Glutamatergic neuron (in vitro differentiated cells): ENCODE measurements around the gene ABCA13. TPM values are rescaled to one million over a fixed set of nuclear protein-coding genes. Genes with fewer than 3 reads are reported as not detected.

Experiments used
- DNase-seq: peaks from one replicate; pipeline ENCODE4 v3.0.0; 2022
- H3K27ac Mint-ChIP-seq: one replicate; pipeline ENCODE4 v1.8.0; 2020; ENCODE audit warnings: mild to moderate bottlenecking, mixed read lengths, inconsistent platforms; ENCODE audit not compliant: unreplicated experiment
- H3K27me3 Mint-ChIP-seq: one replicate; pipeline ENCODE4 v1.8.0; 2020; ENCODE audit warnings: mild to moderate bottlenecking, moderate library complexity, mixed read lengths, inconsistent platforms; ENCODE audit not compliant: unreplicated experiment
- H3K36me3 Mint-ChIP-seq: one replicate; pipeline ENCODE4 v1.8.0; 2020; ENCODE audit warnings: mild to moderate bottlenecking, mixed read lengths, inconsistent platforms; ENCODE audit not compliant: unreplicated experiment
- H3K4me1 Mint-ChIP-seq: one replicate; pipeline ENCODE4 v1.8.0; 2020; ENCODE audit warnings: mild to moderate bottlenecking, low read depth, mixed read lengths, inconsistent platforms; ENCODE audit not compliant: unreplicated experiment
- H3K4me3 Mint-ChIP-seq: one replicate; pipeline ENCODE4 v1.8.0; 2020; ENCODE audit warnings: mild to moderate bottlenecking, mixed read lengths, inconsistent platforms; ENCODE audit not compliant: unreplicated experiment
- H3K9me3 Mint-ChIP-seq: one replicate; pipeline ENCODE4 v1.8.0; 2020; ENCODE audit warnings: mild to moderate bottlenecking, moderate library complexity, mixed read lengths, inconsistent platforms; ENCODE audit not compliant: unreplicated experiment
- CTCF ChIP-seq: fragments of 200-600 bp; sonication (generic); IDR thresholded peaks from one replicate; pipeline ENCODE4 v1.5.0; 2021; ENCODE audit not compliant: partially characterized antibody, unreplicated experiment
- total RNA-seq: library from RNA; stranded (reverse); fragmentation: NEBNext Ultra II Directional; extraction: Animal tissue kit (Norgen Biotek cat#: 25700); gene quantifications from one replicate; pipeline ENCODE4 v1.2.1, GENCODE V29; 2021; ENCODE audit not compliant: unreplicated experiment

Gene ABCA13
- total RNA-seq, 1 donor from 2014 or later = 0.61 TPM

GRCh38 chr7:48390388-48391327 lies 219.4 kb downstream of the ABCA13 start:
- Mint-ChIP-seq H3K27ac (no peak overlapping the region), H3K27me3 (peaks cover 2% of the 10 kb centered on the region), H3K4me1 (no peaks in the 10 kb centered on the region), H3K4me3 (no peak overlapping the region), H3K36me3 (peaks cover 6% of the 10 kb centered on the region), H3K9me3 (no peaks in the 10 kb centered on the region)
- no peak for TF ChIP-seq CTCF
- no peak for DNase-seq

- no peak for TF ChIP-seq CTCF
- Mint-ChIP-seq H3K36me3 (no peaks in the 10 kb centered on the region), H3K27me3 (peaks cover 2% of the 10 kb centered on the region), H3K27ac (no peak overlapping the region), H3K9me3 (no peaks in the 10 kb centered on the region), H3K4me1 (no peaks in the 10 kb centered on the region), H3K4me3 (no peak overlapping the region)
- DNase-seq = no peak
Measured at GRCh38 chr7:48398191-48398590, 226.9 kb downstream of the ABCA13 start.

GRCh38 chr7:48402721-48403120 lies 231.5 kb downstream of the ABCA13 start:
- DNase-seq = no peak
- H3K9me3 Mint-ChIP-seq = no peaks in the 10 kb centered on the region
- no peak overlapping the region for H3K27ac Mint-ChIP-seq
- no peak overlapping the region for H3K4me3 Mint-ChIP-seq
- H3K27me3 Mint-ChIP-seq = no peaks in the 10 kb centered on the region
- H3K4me1 Mint-ChIP-seq = no peaks in the 10 kb centered on the region
- TF ChIP-seq CTCF = no peak
- no peaks in the 10 kb centered on the region for H3K36me3 Mint-ChIP-seq

GRCh38 chr7:48408731-48409130 lies 237.5 kb downstream of the ABCA13 start:
- Mint-ChIP-seq H3K9me3 (no peaks in the 10 kb centered on the region), H3K4me1 (no peaks in the 10 kb centered on the region), H3K4me3 (no peak overlapping the region), H3K27ac (no peak overlapping the region), H3K27me3 (peaks cover 2% of the 10 kb centered on the region), H3K36me3 (no peaks in the 10 kb centered on the region)
- DNase-seq = no peak
- no peak for TF ChIP-seq CTCF

- H3K9me3 Mint-ChIP-seq = no peaks in the 10 kb centered on the region
- peaks cover 2% of the 10 kb centered on the region for H3K27me3 Mint-ChIP-seq
- no peak for DNase-seq
- no peaks in the 10 kb centered on the region for H3K4me1 Mint-ChIP-seq
- no peak for TF ChIP-seq CTCF
- no peak overlapping the region for H3K4me3 Mint-ChIP-seq
- H3K27ac Mint-ChIP-seq = no peak overlapping the region
- no peaks in the 10 kb centered on the region for H3K36me3 Mint-ChIP-seq
Measured at GRCh38 chr7:48411619-48412018, 240.4 kb downstream of the ABCA13 start.
